ENCODE measurements around the gene MTA3. TPM values are rescaled to one million over a fixed set of nuclear protein-coding genes. Genes with fewer than 3 reads are reported as not detected.

The MTA3 gene
- total and polyA plus RNA-seq, 8 donors = 23.9 to 82.8 (median 70.6) TPM

DNA sequence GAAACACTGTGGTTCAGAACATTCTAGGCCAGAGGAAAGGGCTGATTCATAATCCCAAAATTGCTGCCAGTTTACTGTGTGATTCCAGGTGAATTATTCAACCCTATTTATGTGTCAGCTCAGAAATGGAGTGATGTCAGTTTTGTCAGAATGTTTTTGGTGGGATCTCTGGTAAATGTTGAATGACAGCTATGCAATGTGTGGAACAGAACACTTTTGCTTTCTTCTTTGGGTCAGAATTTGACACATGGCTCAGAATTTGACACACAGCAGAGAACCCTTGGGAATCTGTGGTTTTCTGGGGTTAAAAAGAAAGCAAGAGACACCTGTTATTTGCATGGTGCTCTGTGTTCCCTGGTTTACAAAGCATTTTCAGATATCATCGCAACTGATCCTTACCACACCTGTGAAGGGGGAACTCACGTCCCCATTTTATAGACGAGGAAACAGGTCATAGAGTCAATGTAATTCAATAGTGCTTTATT, 1.6 kb upstream of the MTA3 start:
- Histone ChIP-seq H3K27ac (peak overlapping the region in 1 of 2 donors; percentile 89), H3K4me3 (no peak overlapping the region), H3K9me3 (no peaks in the 10 kb centered on the region), H3K4me1 (peaks cover 8 to 15% of the 10 kb centered on the region in 2 donors), H3K36me3 (no peaks in the 10 kb centered on the region), H3K27me3 (no peaks in the 10 kb centered on the region)
- ATAC-seq (no peak), DNase-seq (no peak)
- intact Hi-C loops (cut with DNase I) = no loop called here
- TF ChIP-seq, protein P1, sequence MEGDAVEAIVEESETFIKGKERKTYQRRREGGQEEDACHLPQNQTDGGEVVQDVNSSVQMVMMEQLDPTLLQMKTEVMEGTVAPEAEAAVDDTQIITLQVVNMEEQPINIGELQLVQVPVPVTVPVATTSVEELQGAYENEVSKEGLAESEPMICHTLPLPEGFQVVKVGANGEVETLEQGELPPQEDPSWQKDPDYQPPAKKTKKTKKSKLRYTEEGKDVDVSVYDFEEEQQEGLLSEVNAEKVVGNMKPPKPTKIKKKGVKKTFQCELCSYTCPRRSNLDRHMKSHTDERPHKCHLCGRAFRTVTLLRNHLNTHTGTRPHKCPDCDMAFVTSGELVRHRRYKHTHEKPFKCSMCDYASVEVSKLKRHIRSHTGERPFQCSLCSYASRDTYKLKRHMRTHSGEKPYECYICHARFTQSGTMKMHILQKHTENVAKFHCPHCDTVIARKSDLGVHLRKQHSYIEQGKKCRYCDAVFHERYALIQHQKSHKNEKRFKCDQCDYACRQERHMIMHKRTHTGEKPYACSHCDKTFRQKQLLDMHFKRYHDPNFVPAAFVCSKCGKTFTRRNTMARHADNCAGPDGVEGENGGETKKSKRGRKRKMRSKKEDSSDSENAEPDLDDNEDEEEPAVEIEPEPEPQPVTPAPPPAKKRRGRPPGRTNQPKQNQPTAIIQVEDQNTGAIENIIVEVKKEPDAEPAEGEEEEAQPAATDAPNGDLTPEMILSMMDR (IDR thresholded peaks at IDR 0.05) = no peak

DNA sequence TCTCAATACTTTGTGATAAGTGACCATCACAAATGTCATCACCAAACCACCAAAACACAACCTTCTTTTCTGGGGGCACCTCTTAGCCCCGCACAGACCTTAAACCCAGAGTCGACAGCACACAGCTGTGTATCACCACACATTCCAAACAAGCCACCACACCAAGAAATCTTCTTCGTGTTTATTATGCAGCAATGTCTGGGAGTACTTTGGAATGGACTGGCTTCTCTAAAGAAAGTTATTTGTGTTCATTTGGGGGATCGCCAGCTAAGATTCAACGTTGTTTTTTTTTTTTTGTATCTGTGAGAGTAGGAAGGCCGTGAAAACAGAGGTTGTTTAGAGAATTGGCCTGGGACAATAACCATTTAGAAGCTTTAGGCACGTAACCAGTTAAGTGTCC, 1.1 kb upstream of the MTA3 start:
- Histone ChIP-seq H3K9me3 (no peaks in the 10 kb centered on the region), H3K27ac (peak overlapping the region; percentile 82 to 89), H3K27me3 (no peaks in the 10 kb centered on the region), H3K4me3 (no peak overlapping the region), H3K36me3 (no peaks in the 10 kb centered on the region), H3K4me1 (peaks cover 8 to 15% of the 10 kb centered on the region in 2 donors)
- TF ChIP-seq, protein P1 (IDR thresholded peaks at IDR 0.05) = no peak
- intact Hi-C loops (cut with DNase I) = no loop called here
- ATAC-seq (no peak), DNase-seq (peak in 2 of 4 donors; percentile 41 to 45)

DNA sequence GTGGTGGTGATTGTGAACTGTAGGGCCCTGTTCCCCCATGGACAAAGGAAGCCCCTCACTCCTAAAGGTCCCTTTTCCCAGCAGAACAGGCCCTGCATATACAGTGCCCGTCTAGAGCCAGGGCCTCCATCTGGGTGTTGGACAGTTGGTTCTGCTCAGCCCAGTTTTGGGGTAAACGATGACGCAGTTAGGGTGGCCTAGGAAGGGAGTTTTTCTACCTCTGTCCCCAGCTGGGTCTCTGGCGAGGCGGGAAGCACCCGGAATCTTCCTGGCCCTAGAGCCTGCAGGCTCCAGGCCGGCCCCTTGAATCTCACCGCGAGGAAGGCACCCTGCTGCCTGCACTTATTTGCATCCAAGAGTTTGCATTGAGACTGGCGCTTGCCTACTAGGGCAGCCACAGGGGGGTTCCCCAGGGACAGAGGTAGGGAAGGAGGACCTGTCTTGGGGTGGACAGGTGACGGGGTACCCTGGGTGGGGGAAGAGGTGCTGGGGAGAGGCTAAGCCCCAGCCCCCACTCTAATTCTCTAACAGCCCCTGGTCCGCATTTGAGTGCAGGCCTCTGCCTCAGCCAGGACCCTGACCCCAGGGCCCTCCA, 529 bp upstream of the MTA3 start:
- intact Hi-C loops (cut with DNase I) = no loop called here
- Histone ChIP-seq H3K27ac (peak overlapping the region; percentile 82 to 89), H3K36me3 (no peaks in the 10 kb centered on the region), H3K4me1 (peaks cover 8 to 15% of the 10 kb centered on the region in 2 donors), H3K9me3 (no peaks in the 10 kb centered on the region), H3K4me3 (peak overlapping the region in 1 of 2 donors; percentile 69), H3K27me3 (no peaks in the 10 kb centered on the region)
- DNase-seq (peak in 3 of 4 donors; percentile 42 to 49 (median 45)), ATAC-seq (peak; percentile 60)
- TF ChIP-seq, protein P1 (IDR thresholded peaks at IDR 0.05) = no peak

DNA sequence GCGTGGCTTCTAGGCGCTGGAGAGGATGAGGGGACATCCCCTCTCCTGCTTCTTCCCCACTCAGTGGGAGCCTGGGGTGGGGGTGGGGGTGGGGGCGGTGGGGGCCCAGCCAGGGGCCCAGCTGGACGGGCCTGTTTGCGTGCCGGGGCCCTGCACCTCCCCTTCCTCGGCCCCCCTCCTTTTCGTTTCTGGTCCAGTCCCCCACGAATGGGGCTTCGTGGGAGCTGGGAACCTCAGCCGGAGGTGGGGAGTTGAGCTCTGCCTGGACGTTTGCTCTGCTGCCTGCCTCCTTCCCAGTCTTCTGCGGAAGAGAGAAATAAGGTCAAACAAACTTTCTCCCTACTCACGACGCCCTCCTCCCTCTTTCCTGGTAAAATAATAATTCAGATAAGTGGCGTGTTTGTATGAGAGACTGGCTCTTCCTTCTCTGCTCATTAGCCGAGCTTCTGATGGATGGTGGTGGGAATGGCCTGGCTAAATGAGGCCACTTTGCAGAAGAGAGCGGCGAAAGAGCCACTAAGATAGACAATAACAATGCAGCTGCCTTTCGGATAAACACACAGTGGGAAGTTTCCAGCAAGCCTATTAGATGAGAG, 782 bp downstream of the MTA3 start:
- Histone ChIP-seq H3K36me3 (peaks cover 0 to 2% of the 10 kb centered on the region in 2 donors), H3K4me3 (peak overlapping the region; percentile 69 to 81), H3K27me3 (no peaks in the 10 kb centered on the region), H3K4me1 (peaks cover 8 to 15% of the 10 kb centered on the region in 2 donors), H3K9me3 (no peaks in the 10 kb centered on the region), H3K27ac (peak overlapping the region; percentile 82 to 89)
- TF ChIP-seq, protein P1 (IDR thresholded peaks at IDR 0.05) = no peak
- ATAC-seq (peak; percentile 57), DNase-seq (peak in 3 of 4 donors; percentile 34 to 59 (median 41))
- intact Hi-C loops (cut with DNase I) = no loop called here

DNA sequence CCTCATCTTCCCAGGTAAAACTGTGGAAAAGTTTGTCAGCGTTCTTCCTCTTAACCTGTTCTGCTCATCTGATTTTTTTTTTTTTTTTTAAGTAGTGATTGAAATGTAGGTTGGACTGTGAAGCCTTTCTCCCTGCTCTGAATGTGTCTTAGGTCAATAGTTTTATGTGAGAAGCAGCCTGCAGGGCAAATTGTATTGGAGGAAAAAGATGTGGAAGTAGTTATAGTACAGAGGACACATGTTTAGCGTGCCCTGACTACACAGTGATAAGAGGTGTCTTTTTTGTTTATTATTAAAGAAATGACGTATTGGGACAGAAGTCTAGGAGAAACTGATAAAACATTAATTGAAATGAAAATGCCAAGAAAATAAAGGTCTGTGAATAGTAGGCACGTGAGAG, 1.5 kb downstream of the MTA3 start:
- Histone ChIP-seq H3K9me3 (no peaks in the 10 kb centered on the region), H3K27me3 (no peaks in the 10 kb centered on the region), H3K36me3 (peaks cover 0 to 7% of the 10 kb centered on the region in 2 donors), H3K4me1 (peaks cover 8 to 15% of the 10 kb centered on the region in 2 donors), H3K27ac (no peak overlapping the region), H3K4me3 (peak overlapping the region; percentile 69 to 81)
- intact Hi-C loops (cut with DNase I) = no loop called here
- no peak for ATAC-seq
- TF ChIP-seq, protein P1 (IDR thresholded peaks at IDR 0.05) = no peak
- DNase-seq = no peak
